COLO668 (cell line): ENCODE results near the gene SLC10A7.

ENCODE experiments used
- DNase-seq: peaks from one replicate; lab custom pipeline; 2025; ENCODE audit not compliant: unreplicated experiment; lab: John Stamatoyannopoulos, UW

SLC10A7 gene

DNA sequence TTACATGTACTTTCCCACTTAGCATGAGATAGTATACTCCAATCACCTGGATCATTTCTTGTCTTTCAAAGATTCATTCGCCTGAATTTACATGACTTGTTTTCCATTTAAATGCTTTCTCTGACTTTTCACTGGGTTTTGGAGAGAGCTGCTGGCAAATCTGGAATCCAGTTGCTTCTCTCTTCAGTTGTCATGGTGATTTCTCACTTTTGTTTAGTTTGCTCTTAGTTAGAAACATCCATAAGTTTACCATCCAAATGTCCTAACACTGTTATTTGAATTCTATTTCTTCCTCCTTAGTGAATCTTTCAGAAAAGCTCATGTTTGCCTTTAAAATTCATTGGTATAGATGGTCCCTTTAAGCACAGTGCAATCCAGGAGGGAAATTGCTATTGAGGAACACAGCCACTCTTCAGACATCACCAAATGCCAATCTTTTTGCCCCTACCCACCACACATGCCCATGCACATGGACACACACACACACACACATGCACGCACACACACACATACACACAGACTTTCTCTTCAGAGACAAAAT, 255.7 kb downstream of the SLC10A7 start:
- no peak for DNase-seq

DNA sequence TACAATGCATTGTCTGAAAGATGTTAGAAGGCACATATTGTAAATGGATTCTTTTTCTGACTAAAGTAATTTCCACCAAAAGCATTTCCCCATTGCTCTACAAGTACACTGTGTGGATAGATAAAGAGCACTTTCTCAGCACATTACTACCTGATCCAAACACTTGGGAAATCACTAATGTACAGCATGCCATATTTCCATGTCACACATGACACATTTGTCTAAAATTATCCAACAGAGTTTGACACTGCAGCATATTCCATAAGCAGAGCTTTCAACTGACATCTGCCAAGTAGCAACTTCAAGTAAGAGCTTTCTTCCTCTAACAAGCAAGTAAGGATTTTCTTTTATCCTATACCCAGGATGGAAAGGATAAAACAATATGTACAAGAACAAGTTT, 257.9 kb downstream of the SLC10A7 start:
- no peak for DNase-seq

DNA sequence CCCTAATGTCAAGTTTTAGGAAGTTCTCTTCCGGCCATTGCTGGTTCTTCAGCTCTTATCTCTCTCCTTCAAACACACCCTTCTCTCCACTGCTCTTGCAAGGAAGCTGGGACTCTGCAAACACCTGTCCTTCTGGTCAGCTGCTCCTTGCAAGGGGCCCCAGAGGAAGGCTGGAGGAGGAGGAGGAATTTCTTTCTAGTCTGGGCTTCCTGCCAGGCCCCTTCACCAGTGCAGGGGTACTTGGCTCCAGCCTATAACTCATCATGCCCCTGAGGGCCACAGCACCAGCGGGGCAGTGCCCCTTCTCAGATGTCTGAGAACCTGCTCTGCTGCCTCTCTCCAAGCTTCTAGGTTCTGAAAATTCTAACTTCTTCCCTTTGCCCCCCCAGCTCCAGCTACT, 260.7 kb downstream of the SLC10A7 start:
- DNase-seq: no peak

DNA sequence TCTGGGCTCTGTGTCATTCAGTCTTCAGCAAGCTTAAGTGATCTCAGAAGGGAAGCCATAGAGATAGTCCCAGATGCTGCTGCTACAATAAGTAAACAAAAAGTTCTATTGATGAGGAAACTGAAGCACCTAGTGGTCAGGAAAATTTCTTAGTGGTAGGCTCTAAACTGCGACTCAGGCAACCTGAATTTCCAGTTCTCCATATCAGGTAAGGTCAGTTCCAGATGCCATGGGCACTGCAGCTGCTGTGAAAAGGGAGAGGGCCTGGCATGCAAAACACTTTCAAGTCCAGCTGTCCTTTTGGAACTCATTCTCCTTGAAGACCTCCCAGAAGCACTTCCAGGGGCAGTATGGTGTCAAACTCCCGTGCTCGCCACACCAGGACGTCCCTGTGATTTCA, 261.2 kb downstream of the SLC10A7 start:
- DNase-seq: no peak

DNA sequence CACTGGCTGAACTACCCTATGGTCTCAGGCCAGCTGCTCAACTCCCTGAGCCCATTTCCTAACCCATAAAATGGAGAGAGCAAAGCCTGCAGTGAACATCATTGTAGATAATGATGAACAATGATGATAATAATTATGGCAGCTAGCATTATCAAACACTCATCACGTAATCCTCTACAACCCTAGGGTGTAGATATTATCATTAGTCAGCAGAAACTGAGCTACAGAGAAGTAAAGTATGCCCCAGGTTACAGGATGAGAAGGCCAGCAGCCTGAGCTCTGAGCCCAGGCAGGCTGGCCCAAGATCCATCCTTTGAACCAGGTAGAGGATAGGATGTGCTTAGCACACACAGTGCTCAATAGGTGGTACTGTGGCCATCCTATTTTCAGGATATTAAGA, 264.2 kb downstream of the SLC10A7 start:
- no peak for DNase-seq

DNA sequence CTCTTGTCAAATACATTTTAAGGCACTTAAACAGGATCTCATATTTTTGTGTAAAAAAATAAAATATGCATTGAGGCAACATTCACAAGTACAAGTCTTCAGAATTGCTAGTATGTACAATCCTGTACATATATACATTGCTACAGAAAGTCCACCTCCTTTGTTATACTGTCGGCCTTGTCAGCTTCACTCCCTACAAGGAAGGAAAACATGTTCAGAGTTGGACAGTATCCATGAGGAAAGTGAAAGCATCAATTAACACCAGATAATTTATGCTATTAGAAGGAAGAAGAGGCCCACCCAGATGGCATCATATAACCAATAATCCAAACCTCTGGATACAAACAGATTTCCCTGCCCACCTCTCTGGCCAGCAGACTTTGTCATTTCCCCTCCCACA, 265.4 kb downstream of the SLC10A7 start:
- DNase-seq: no peak

DNA sequence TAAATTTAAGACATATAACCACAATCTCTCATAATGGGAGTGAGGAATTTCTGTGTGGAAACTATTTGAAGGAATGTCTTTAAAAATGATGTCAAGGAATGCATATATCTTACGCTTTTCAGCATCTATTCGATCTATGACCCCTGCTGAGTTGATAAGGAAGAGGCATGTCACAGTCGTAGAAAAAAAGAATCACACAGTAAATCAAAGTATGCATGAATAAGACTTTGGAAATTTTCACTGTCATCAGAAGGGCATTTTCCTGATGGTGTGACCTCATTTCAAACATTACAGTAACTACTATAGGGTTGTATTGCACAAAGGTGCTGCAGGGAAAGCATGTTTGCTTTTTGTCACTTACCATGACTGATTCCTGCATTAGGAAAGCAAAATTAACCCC, 265.9 kb downstream of the SLC10A7 start:
- no peak for DNase-seq

DNA sequence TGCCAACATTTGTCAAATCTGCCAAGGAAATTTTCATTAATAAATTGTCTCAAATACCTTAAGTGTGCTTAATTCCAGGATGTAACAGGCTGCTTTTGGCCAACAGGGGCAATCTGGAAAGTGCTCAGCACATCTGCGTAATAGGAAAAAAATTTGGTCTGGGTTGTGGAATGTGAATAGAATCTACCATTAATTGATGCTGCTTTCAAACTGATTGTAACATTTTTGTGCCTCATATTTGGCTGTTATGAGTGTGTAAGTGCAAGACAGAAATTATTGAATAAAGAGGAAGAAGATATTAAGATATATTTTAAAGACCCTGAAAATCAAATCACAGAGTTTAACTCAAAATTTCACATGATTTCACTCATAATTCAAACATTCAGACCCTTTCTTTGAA, 266.3 kb downstream of the SLC10A7 start:
- no peak for DNase-seq

DNA sequence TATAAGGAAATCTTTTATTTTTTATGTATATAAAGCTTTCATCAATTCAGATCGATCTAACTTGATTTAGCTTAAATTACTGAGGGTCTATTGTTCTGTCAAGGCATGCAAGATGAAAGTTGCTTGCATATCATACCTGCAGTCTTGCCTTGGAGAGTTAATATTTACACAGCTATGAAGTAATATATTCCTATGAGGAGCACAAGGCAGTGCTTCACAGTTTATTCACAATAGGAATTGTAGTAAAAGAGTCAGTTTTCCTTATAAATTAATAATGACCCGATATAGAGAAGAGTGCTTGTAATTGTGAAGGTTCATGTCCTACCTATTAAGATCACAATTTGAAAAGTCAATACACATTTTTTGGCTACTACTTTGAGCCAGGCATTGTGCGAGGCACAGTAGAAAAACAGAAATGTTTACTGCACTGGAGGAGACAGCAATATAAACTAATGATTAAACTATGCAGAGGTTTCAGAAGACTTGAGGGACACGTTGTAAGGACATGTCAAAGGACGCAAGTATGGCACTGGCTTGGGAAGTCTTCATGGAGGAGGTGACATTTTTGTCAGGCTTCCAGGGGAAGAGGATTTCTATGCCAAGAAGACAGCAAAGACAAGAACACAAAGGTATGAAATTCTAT, 268.6 kb downstream of the SLC10A7 start:
- no peak for DNase-seq

DNA sequence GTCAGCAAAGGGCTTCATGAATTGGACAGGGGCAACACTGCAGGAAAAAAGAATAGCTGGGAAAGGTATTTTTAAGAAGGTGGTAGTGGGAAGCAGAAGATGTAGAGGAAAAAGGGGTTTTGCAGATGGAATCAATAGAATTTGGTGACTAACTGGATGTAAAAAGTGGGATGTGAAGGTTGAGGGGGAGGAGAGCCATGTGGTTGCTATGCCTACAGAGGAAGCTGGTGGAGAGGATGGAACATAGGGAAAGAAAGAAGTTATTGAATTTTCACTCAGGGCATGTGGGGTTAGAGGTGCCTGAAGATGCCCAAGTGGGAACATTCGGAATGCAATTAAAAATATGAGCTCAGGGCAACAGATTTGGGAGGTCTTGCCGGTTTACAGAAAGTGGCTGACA, 274.4 kb downstream of the SLC10A7 start:
- DNase-seq: no peak

DNA sequence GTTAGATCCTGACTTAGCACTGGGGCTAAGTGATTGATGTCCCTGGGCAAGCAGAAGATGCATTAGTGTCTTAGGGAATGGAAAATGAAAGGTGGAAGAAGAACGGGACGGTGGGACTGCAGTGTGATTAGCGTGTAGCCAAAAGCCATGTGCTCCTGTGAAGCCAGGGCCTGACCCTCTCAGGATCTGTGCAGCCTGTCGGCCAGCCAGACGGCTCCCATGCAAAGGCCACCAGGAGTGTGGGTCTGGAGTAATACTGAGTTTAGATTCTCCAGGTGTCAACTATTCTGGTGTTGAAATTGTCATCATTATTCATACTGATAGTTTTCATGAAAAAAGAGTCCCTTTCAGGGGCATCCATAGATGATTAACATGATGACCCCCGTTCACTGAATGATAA, 275.4 kb downstream of the SLC10A7 start:
- DNase-seq: no peak

DNA sequence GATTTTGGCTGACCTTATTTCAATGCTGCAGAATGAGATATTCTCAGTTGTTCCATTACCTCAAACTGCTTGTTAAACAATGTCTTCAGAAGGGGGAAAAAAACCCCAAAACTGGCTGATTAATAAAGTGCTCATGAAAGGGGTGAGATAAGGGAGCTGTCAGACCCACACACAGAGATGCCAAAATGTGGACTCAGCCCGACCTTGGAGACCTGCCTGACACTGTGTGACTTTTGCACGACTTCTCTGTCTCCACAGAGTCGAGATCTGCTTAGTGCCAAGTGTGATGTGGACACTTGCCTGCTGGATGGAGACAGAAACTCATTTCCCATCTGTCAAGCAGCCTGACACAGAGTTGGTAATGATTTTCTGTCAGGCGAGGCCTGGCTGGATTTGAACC, 275.9 kb downstream of the SLC10A7 start:
- no peak for DNase-seq

DNA sequence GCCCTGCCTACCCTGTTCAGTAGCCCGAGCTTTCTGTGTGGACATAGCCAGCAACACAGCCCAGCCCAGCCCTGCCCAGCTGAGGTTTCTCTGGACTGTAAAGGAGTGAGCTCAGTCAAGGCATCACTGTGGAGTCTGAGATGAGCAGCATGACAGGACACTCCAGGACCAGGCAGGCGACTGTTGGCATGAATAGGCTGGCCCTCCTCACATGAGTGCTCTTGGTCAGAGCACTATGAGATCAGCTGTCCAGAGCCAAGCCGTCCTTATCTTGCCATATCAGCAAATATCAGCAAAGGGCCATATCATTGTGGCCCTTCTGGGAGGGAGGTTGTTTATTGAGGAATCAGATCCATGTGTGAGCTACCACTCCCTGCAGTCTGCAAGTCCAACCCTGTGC, 276.5 kb downstream of the SLC10A7 start:
- no peak for DNase-seq

DNA sequence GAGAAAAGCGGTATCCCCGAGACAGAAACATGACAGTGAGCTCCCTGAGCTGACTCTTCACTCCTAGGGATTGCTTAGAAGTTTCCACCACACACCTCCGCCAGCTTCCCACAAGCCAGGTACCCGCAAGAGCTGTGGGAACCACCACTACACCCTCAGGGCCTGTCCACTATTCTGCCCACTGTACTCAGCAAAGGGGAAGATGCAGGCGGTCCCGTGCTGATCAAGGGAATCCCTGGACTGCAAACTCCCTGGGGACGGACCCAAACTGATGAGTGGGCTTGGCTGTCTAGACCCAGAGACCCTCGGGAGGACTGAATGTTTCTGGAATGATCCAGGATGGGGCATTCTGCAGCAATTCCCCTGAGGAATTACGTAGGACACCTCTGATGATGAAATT, 277.2 kb downstream of the SLC10A7 start:
- no peak for DNase-seq

DNA sequence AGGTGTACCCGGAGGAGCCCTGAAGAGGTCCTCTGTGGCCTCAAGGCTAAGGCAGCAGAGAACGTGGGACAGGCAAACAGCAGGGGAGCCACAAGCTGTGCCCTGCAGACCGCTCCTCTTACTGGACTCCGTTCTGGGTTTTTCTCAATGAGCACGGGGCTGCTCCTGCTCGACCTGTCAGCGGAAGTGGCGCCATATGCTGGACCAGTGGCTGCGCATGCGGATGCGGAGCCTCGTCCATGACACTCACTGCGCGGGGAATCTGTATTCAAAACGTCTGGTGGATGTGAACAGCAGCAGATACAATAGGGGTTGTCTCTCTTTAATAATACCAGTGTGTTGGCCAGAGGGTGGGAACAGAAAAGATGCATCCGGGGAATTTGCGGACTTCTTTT, 277.9 kb downstream of the SLC10A7 start:
- DNase-seq: no peak

DNA sequence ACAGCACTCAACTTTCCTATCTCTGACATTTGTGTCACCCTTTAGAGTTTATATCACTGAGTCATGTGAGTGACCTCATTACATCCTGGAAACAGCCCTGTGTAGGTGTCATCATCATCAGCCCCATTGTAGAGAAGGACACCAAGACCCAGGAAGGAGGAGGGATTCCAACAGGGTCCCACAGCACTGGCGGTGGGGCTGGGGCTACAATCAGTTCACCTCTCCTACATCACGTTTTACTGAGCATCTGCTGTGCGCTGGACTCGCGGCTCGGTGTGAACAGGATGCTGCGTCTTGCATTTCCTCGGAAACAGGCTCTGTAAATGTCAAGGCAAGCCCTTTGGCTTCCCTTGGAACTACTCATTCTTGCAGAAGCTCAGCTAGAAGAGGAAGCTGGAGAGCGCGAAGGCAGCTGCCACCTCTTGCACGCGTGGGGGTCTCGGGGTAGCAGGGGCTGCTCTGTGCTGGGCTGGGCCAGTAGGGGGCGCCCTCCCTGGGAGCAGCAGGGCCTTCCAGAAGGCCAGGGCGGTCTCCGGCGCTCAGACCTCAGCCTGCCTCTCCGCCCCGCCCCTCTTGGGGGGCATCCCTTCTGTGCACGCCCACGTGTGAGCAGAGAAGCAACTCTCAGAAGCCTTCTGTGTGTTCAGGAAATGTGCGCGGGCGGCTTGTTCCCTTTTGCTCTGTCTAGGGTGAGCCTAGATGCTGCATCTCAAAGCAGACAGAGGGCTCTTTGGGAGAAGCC, 278.4 kb downstream of the SLC10A7 start:
- no peak for DNase-seq

DNA sequence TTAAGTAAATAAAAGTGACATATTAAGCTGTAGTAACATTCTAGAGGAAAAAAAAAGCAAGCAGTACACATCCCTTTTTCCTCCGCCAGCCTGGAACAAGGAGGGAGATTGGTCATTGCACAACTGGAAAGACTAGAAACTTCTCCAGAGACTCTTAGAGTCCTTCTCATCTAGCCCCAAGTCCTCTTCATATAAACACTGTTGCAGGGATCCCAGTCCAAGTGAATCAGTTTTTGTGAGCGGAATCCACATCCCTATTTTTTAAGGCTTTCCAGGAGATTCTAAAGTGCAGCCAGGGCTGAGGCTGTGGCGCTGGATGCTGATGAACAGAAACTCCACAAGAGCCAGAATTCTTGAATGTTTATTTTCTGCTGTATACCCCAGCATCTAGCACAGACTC, 283.6 kb downstream of the SLC10A7 start:
- no peak for DNase-seq

DNA sequence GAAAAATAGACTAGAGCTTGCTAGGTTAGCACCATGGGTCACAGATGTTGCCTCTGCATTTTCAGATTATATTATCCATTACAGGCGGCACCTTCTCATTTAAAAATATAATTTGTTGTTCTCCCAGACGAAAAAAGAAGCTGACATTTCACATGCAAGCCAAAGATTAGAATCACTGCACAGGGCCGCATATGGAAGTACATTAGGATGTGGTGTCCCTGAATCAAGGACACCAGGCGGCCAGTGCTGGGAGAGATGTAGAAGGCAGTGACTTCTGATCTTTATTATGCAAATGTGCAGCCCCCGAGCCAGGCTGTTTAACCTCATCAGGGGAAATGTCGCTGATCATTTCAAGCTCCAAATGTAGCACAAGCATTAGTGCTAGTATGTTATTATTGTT, 284.6 kb downstream of the SLC10A7 start:
- no peak for DNase-seq

DNA sequence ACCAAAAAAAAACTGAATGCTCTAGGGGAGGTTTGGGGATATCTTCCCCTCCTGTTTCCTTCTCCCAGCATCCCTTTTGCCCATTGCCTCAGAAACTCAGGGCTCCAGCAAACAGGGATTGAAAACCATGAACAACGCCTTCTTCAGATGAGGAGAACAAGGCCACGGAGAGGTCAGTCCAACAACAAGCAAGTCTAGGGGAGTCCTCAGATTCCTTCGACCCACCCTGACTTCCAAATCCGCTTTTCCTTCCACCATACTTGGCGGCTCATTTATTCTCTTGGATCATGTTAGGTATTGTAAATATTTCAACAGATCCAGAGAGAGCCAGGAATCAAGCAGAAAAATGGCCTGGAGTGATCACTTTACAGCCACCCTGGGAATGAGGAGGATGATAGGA, 285.5 kb downstream of the SLC10A7 start:
- DNase-seq: no peak

DNA sequence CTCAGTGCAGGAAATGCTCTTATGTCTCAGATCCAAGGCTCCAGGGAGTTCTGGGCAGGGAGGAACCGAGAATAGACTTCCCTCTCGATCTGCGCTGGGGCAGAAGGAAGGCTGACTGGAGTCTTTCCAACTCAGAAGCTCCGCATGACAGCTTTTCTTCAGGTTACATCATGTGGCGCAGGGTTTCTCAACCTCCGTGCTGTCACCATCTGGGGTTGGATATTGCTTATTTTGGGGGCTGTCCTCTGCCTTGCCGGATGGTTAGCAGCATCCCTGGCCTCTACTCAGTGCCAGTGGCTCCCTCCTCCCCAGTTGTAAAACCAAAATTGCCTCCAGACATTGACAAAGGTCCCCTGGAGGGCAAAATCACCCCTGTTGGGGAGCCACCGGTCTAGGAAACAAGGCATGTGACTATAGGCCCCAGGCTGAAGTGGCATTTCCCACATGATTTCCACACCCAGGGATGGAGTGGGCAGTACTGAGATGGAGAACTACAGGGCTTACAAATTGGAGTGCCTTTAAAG, 286.0 kb downstream of the SLC10A7 start:
- no peak for DNase-seq

DNA sequence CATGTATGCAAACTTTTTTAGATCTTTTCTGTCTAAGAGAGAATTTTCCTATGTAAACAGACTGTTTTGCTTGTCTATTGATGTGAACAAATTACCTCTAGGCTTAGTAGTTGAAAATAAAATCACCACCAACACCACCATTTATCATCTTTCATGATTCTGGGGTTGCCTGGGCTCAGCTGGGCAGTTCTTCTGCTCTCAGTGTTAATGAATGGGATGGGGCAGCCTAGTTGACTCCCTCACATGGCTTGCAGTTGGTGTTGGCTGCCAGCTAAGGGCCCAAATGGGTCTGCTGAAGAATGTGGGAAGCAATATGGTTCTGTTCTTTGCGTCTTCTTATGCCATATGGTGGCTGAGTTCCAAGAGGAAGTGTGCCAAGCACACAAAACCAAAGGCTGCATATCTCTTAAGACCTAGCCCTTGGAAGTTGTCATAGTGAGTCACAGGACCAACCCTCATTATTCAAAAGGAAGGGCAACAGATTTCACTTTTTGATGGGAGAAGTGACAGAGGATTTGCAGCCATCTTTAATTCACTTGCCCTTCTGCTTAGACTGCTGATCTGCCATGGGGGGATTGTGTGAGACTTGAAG, 289.5 kb downstream of the SLC10A7 start:
- no peak for DNase-seq

DNA sequence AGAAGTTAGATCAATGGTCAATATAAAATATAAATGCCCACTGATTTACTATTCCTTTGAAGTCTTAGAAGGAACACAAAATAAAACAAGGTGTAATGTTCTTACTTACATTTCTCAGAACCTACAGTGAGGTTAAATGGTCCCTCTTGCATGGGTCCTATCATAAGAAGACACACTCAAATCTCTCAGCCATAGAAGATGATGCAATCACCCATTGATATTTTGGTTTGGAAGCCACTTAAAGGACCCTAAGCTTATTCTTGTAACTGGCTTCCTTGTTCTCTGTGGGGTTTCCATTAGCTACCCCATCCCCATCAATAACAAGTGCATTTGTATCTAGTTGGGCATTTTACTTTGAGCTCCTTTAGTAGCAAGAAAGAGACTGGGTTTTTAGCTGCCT, 292.3 kb downstream of the SLC10A7 start:
- no peak for DNase-seq
